HG03469 (cell line): Measurements from ENCODE around the gene CDS2.

Source experiments
- ATAC-seq: cut with Tn5 transposase; IDR thresholded peaks from one replicate; pipeline ENCODE4 v1.9.1; 2021; ENCODE audit warnings: mild to moderate bottlenecking, moderate library complexity, moderate number of reproducible peaks; ENCODE audit not compliant: unreplicated experiment

Gene CDS2

GRCh38 chr20:5178046-5178445 is 51.2 kb downstream of the CDS2 start:
- no peak for ATAC-seq

DNA sequence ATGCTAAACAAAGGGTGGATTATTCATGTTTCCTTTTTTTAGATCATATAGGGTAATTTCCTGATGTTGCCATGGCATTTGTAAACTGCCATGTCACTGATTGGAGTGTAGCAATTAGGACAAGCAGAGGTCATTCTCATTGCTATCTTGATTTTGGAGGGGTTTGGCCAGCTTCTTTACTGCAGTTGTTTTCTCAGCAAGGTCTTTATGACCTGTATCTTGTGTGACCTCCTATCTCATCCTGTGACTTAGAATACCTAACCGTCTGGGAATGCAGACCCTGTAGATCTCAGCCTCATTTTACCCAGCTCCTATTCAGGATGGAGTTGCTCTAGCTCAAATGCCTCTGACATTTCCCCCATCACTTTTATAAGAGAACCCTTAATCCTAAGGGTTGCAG is 53.6 kb downstream of the CDS2 start:
- no peak for ATAC-seq

- ATAC-seq = no peak
These were observed 54.1 kb downstream of the CDS2 start for GRCh38 chr20:5180933-5181332.

- ATAC-seq = no peak
These were observed 54.7 kb downstream of the CDS2 start for GRCh38 chr20:5181492-5181891.

GRCh38 chr20:5181958-5182357 is 55.1 kb downstream of the CDS2 start:
- no peak for ATAC-seq

DNA sequence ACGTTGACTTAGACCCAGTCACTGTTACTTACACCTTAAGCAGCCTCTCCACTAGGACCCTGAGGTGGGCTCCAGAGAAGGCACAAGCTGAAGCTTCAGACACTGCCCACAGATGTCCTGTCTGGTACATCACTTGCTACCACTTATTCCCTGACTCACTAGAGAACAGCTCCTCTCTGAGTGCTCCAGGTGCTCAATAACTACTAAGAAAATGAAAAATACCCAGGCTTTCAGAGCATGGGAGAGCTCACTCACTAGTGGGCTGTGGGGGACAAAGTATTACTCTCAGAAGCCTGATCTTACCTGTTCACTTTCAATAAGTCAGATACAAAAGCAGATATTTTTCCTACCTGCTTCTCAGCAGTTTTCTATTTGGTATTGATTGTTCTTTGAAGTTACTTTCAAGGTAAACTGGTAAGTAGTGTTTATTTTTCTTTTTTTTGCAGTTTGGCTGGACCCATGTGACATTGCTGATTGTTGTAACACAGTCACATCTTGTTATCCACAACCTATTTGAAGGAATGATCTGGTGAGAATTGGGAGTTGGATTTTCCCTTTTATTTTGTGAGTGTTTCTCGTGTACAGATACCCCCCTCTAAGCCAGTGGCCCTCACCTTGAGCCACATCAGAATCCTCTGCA is 55.9 kb downstream of the CDS2 start:
- ATAC-seq = no peak

GRCh38 chr20:5183731-5184474 is 57.1 kb downstream of the CDS2 start:
- no peak for ATAC-seq

DNA sequence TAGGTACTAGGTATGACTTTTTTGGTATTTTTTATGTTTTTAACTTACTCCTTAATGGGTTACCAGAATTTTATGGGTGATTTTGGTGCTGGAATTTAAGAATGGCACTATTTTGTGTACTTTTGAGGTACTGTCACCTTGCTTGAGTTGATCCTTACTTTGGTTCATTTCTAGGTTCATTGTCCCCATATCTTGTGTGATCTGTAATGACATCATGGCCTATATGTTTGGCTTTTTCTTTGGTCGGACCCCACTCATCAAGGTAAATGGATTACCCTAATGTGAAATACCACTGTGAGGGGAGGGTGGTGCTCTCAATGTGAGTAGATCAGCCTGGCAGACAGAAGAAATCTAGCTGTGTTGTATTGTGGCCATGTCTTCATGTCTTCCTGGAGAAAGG is 57.9 kb downstream of the CDS2 start:
- ATAC-seq = no peak

DNA sequence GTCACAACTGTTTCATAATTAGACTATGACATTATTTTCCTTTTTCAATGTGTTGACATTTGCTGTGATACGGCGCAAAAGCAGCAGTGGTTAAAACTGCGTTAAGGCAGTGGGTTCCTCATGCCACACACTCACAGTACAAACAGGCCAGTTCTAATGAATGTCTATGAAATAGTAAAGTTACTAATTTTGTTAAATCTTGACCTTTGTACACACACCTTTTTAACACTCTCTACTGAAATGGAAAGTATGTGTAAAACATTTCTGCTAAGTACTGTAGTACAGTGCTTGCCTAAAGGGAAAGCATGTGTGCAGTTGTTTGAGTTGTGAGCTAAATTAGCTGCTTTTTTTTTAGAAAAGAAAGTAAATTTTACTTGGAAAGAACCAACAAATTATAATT is 60.3 kb downstream of the CDS2 start:
- ATAC-seq = no peak

DNA sequence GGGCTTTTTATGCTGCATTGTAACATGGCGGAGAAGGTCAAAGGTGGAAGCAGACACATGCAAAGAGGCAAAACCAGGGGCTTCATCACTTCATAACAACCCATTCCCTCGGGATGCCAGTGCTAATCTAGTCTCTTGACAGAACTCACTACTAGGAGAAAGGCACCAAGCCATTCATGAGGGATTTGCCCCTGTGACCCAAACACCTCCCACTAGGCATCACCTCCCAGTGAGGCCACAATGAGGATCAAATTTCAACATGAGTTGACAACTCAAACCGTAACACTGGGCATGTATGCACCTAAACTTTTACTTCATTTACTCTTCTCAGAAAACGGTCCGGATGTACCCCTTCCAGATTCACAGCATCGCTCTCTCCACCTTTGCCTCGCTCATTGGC is 61.9 kb downstream of the CDS2 start:
- ATAC-seq = no peak

GRCh38 chr20:5189917-5190316 is 63.1 kb downstream of the CDS2 start:
- ATAC-seq = no peak

DNA sequence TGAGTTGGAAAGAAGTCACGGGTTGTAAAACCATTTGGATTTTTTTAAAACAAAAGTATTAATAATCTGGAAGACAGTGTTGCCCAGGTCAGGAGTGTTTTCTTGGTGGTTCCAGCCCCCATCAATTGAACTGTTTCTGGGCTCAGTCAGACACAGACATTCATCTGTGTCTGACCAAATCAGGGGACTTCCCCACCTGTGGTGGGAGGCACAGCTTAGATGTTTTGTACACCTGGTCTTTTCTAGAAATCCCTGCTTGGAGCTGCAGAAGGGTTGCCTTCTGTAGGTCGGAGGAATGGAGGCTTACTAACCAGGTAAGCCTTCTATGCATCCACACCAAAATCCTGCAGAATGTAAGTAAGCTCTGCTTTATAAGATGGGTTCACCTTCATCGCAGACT is 63.6 kb downstream of the CDS2 start:
- no peak for ATAC-seq

GRCh38 chr20:5191829-5192569 is 65.2 kb downstream of the CDS2 start:
- ATAC-seq = no peak

- no peak for ATAC-seq
These were observed 66.0 kb downstream of the CDS2 start for GRCh38 chr20:5192570-5193431.

DNA sequence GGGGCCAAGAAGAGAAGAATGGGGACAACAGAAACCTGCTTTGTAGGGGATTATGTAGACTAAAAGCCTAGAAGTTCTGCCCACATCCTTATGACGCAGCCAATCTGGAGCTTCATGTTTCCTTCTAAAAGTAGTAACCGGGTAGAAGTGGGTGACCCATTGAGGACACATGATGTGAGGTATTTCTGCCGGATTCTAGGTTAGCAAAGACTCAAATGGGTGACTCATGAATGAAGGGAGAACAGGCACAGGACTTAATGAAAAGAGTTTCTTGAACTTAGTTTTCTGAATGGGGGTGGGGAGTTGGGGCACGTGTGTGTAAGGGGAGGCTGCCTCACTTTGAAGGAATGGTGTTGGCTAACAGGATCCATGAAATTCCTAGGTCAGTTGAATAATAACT is 68.8 kb downstream of the CDS2 start:
- ATAC-seq = no peak

- ATAC-seq = no peak
These were observed 69.3 kb downstream of the CDS2 start for GRCh38 chr20:5196149-5196548.

DNA sequence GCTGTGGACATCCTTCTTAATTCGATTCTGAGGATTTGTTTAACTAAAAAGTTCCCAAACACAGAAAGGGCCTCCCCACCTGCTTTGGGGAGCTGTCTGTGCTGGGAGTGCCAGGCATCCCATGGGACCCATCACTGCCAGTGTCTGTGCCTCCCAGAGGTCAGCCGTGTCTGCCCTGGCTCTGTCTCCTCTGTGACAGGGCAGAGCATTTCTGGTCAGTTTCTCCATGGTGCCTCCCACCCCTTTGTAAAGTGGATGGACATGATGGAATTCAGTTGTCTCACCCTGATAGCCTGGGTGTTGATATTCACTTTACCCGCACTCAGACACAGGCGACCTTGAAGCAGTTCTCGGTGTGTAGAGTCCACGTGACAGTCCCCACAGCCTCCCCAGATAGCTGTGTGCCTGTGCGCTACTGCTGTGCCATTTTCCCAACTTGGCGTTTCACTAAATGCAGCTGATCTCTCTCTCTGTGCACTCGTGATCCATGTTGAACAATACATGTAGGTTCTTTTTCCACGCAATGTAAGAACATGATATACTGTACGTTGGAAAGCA is 70.5 kb downstream of the CDS2 start:
- no peak for ATAC-seq

DNA sequence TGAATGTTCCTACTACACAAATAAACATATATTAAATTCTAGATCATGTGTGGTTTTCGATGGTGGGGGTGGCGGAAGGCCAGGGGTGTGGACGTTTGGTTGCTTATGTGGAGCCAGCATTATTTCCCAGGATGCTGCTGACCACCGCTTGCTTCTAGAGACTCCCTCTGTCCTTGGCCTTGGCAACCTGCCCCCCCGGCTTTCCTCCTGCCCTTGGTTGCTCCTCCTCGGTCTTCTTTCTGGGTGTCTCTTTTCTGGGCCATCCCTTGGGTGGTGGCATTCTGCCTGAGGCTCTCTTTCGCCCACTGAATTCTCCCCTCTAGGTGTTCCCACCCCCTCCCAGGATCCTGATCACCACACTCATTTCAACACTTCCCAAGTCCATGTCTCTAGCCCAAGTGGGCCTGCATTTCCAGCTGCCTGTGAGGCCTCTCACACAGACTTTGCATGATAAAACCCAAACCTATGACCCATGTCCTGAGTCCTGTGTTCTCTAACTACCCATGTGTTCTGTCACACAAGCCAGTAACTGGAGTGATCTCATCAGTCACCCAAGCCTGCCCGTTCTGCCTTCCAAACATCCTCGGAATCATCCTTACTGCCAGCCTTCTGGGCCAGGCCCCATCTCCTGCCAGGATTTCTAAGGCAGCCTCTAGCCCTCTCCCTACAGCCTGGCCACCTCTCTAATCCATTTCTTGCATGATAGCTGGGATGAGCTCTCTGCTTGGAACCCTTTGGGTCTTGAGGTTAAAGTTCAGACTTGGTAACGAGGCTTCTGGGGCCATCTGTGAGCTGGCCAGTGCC is 71.2 kb downstream of the CDS2 start:
- no peak for ATAC-seq

DNA sequence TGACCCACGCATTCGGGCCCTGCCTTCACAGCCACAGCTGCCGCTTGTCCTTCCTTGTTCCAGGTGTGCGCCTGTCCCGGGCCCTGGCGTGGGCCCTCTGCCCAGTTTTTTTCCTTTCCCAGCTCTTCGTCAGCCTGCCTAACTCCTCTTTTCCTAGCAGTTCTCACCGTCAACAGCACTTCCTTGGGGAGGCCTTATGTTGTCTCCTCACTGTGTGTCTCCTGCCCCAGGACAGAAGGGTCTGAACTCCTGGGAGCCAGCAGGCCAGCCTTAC is 71.8 kb downstream of the CDS2 start:
- no peak for ATAC-seq

DNA sequence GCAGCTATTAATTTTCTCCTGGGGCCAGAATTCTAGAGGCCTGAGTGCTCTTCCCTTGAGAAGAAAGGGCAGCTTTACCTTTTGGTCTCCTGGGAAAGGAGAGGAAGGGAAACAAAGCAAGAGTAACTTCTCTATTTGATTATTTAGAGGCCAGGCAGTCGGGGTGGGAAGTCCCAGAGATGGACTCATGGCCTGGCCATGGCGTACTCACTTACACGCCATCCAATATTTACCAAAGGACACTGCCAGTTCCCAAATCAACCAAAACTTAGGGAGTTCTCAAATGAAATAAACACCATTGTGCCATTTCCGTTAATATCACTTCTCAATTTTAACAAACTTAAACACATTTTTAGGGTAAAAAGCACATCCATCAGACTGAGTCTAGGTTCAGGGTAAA is 76.6 kb downstream of the CDS2 start:
- no peak for ATAC-seq
